Activated CD4-positive, alpha-beta T cell treated with anti-CD3 and anti-CD28 coated beads, Interleukin-2, amount 50 U/mL, for 4 hours (primary cell): ENCODE data around the gene NEK11.

ENCODE experiments used
- DNase-seq, 2 experiments: peaks; one replicate each; pipeline ENCODE4 v3.0.0-alpha.2; 2020

Gene NEK11

GRCh38 chr3:131231710-131232389 is 205.2 kb downstream of the NEK11 start:
- DNase-seq, result no peak

GRCh38 chr3:131232711-131233267 is 206.1 kb downstream of the NEK11 start:
- no peak for DNase-seq

- no peak for DNase-seq
Observed at GRCh38 chr3:131233900-131234668, 207.4 kb downstream of the NEK11 start.

- DNase-seq, result no peak
Observed at GRCh38 chr3:131236421-131236820, 209.7 kb downstream of the NEK11 start.

- no peak for DNase-seq
Observed at GRCh38 chr3:131238496-131238895, 211.8 kb downstream of the NEK11 start.

GRCh38 chr3:131239267-131239666 is 212.6 kb downstream of the NEK11 start:
- no peak for DNase-seq

- no peak for DNase-seq
Observed at GRCh38 chr3:131242201-131242600, 215.5 kb downstream of the NEK11 start.

- no peak for DNase-seq
Observed at GRCh38 chr3:131250466-131250865, 223.8 kb downstream of the NEK11 start.

GRCh38 chr3:131260525-131260924 is 233.8 kb downstream of the NEK11 start:
- no peak for DNase-seq

- DNase-seq, result no peak
Observed at GRCh38 chr3:131261104-131261503, 234.4 kb downstream of the NEK11 start.

- no peak for DNase-seq
Observed at GRCh38 chr3:131275556-131275955, 248.9 kb downstream of the NEK11 start.

GRCh38 chr3:131277836-131278497 is 251.3 kb downstream of the NEK11 start:
- no peak for DNase-seq

- DNase-seq, result no peak
Observed at GRCh38 chr3:131279577-131279976, 252.9 kb downstream of the NEK11 start.

- no peak for DNase-seq
Observed at GRCh38 chr3:131282379-131282778, 255.7 kb downstream of the NEK11 start.

- DNase-seq, result no peak
Observed at GRCh38 chr3:131282967-131283366, 256.3 kb downstream of the NEK11 start.

GRCh38 chr3:131283862-131284261 is 257.2 kb downstream of the NEK11 start:
- no peak for DNase-seq

- DNase-seq, result no peak
Observed at GRCh38 chr3:131284302-131284701, 257.6 kb downstream of the NEK11 start.

- DNase-seq, result no peak
Observed at GRCh38 chr3:131285456-131285855, 258.8 kb downstream of the NEK11 start.

- DNase-seq, result no peak
Observed at GRCh38 chr3:131299836-131300235, 273.2 kb downstream of the NEK11 start.

GRCh38 chr3:131303848-131304247 is 277.2 kb downstream of the NEK11 start:
- no peak for DNase-seq

- no peak for DNase-seq
Observed at GRCh38 chr3:131304890-131305289, 278.2 kb downstream of the NEK11 start.

- DNase-seq, result no peak
Observed at GRCh38 chr3:131306242-131306641, 279.6 kb downstream of the NEK11 start.

GRCh38 chr3:131314318-131314717 is 287.6 kb downstream of the NEK11 start:
- no peak for DNase-seq

GRCh38 chr3:131315162-131315561 is 288.5 kb downstream of the NEK11 start:
- no peak for DNase-seq
